ENCODE data around the gene EXOC4. TPM values are rescaled to one million over a fixed set of nuclear protein-coding genes. Genes with fewer than 3 reads are reported as not detected.

Gene EXOC4
- total and polyA plus RNA-seq, 2 of the 8 experiments (the other 6 are each of a cell fraction or from before 2014, with no cell fraction given) = 27.0 to 67.3 TPM

- TF ChIP-seq CTCF (IDR thresholded peaks at IDR 0.05; ENCODE audit: control extremely low read depth in 1 of 3, insufficient read depth in 1 of 3, low read depth in 1 of 3, low read length in 3 of 3) = peak in 1 of 3 experiments; percentile 17; a peak in 2 of 4 replicates
- peak; percentile 23 to 38; a peak in 2 of 4 replicates for TF ChIP-seq RAD21 (IDR thresholded peaks at IDR 0.05 in 1 of 2, conservative IDR thresholded peaks at IDR 0.05 in 1 of 2; ENCODE audit: low read depth in 2 of 2, low read length in 2 of 2)
- TF ChIP-seq SIN3A (conservative IDR thresholded peaks at IDR 0.05 in 1 of 2, IDR thresholded peaks at IDR 0.05 in 1 of 2; ENCODE audit: low read depth in 1 of 2, low read length in 2 of 2) = no peak
Measured at GRCh38 chr7:134031835-134032617, 779.1 kb downstream of the EXOC4 start.

More at GRCh38 chr7:134031835-134032617, 779.1 kb downstream of the EXOC4 start:
- Histone ChIP-seq H2BK20ac (ENCODE audit: low read length) (no peak overlapping the region), H3K4me1 (replicated peaks in 1 of 4; ENCODE audit: control insufficient read depth in 3 of 4, insufficient read depth in 4 of 4, low read length in 3 of 4) (peaks cover 0 to 11% (median 3%) of the 10 kb centered on the region in 4 experiments; a peak in 3 of 7 replicates), H3K79me1 (ENCODE audit: low read depth, low read length) (no peaks in the 10 kb centered on the region), H3K27ac (ENCODE audit: low read depth, low read length) (no peak overlapping the region), H3K56ac (replicated peaks; ENCODE audit: insufficient read length, low read depth, low read length) (no peak overlapping the region), H4K91ac (replicated peaks; ENCODE audit: insufficient read length, low read length) (peak overlapping the region; percentile 1), H3K36me3 (ENCODE audit: control insufficient read depth in 2 of 4, insufficient read depth in 4 of 4, low read length in 3 of 4) (peaks cover 0 to 7% (median 3%) of the 10 kb centered on the region in 4 experiments; a peak in 3 of 8 replicates), H4K8ac (ENCODE audit: extremely low read depth, insufficient read depth, low read length) (no peak overlapping the region), H2BK5ac (ENCODE audit: low read depth, low read length) (no peak overlapping the region), H3K18ac (ENCODE audit: extremely low read depth, low read length) (no peak overlapping the region), H3K4ac (replicated peaks; ENCODE audit: insufficient read length, low read depth, low read length) (no peak overlapping the region), H3K79me2 (ENCODE audit: control insufficient read depth in 1 of 2, insufficient read depth in 2 of 2, low read length in 2 of 2) (no peaks in the 10 kb centered on the region), H3K23ac (ENCODE audit: insufficient read length) (no peak overlapping the region), H2AFZ (ENCODE audit: low read length) (no peak overlapping the region), H2BK12ac (ENCODE audit: low read depth, low read length) (no peak overlapping the region; the same call in 1 of the 2 replicates), H3K14ac (ENCODE audit: insufficient read length) (no peak overlapping the region), H2BK120ac (replicated peaks; ENCODE audit: low read depth, low read length) (no peak overlapping the region), H3K9me3 (ENCODE audit: insufficient read depth in 2 of 2, low read depth in 1 of 2, low read length in 1 of 2) (peaks cover 12 to 13% of the 10 kb centered on the region in 2 experiments), H2AK5ac (ENCODE audit: low read depth, low read length) (no peak overlapping the region), H3K9ac (replicated peaks in 1 of 4; ENCODE audit: extremely low read depth in 1 of 4, low read depth in 3 of 4, low read length in 3 of 4) (no peak overlapping the region), H3K27me3 (replicated peaks in 1 of 4; ENCODE audit: control insufficient read depth in 3 of 4, extremely low read depth in 1 of 4, insufficient read depth in 3 of 4, low read length in 3 of 4) (no peaks in the 10 kb centered on the region), H2BK15ac (ENCODE audit: low read length) (no peak overlapping the region), H3K4me3 (ENCODE audit: extremely low read depth in 1 of 4, insufficient read depth in 2 of 4, low read depth in 3 of 4, low read length in 4 of 4) (no peak overlapping the region), H4K5ac (ENCODE audit: insufficient read length, low read depth, low read length) (no peak overlapping the region), H4K20me1 (replicated peaks in 1 of 2; ENCODE audit: control insufficient read depth in 1 of 2, insufficient read depth in 2 of 2, low read length in 2 of 2) (no peaks in the 10 kb centered on the region), H3K23me2 (ENCODE audit: low read depth, low read length) (peaks cover 1% of the 10 kb centered on the region), H3K4me2 (ENCODE audit: insufficient read depth in 1 of 2, low read depth in 2 of 2, low read length in 2 of 2) (no peak overlapping the region)
- CTCF ChIA-PET (ENCODE audit: partially characterized antibody) = interaction anchor here (0.5 to 2.6 kb wide), 13 partner anchors 9 to 893 kb away, joined by 3 to 12 read pairs (median 3); no protein-coding TSS in a partner anchor
- DNase-seq (ENCODE audit: low read depth in 1 of 2, low spot score in 2 of 2) (no peak), FAIRE-seq (no peak)
- 95% methylated on average over 3 of the region's 3 CpGs; no CpG with 5 or more reads in 1 of the 2 experiments for WGBS, 2 experiments (ENCODE audit: extremely low coverage in 1 of 2, insufficient coverage in 1 of 2, insufficient read length in 1 of 2, insufficient replicate concordance in 2 of 2, low coverage in 1 of 2, low lambda C conversion rate in 2 of 2, missing lambda C conversion rate in 1 of 2)
- POLR2A ChIA-PET (ENCODE audit: partially characterized antibody) = no interaction called here
